A673 (cell line): Measurements from ENCODE around the gene SUMO2. TPM values are rescaled to one million over a fixed set of nuclear protein-coding genes. Genes with fewer than 3 reads are reported as not detected.
A peak's percentile ranks its signal among the peaks of the same experiment; 100 is the strongest.
"Not testable (repeated sequence)": the region's sequence is repeated elsewhere in the genome, so short reads cannot be mapped to it uniquely, and the experiment has no call there.

Experiments
- BruUV-seq: library from RNA; stranded (reverse); fragments of 400-500 nt; replicated peaks from 2 replicates; lab custom pipeline; 2021; lab: Mats Ljungman, UMichigan
- CTCF ChIA-PET: fragments of 300-600 bp; sonication (Branson Sonifier 250); formaldehyde crosslinking; loops from one replicate; lab custom pipeline; 2022; ENCODE audit warnings: antibody characterized with exemption; lab: Charles Lee
- POLR2A ChIA-PET: fragments of 300-600 bp; sonication (Branson Sonifier 250); formaldehyde crosslinking; loops from one replicate; lab custom pipeline; 2022; ENCODE audit warnings: antibody characterized with exemption; ENCODE audit not compliant: low non-redundant PET; lab: Charles Lee
- DNase-seq: peaks from one replicate; pipeline ENCODE4 v3.0.0-alpha.2; 2015; ENCODE audit warnings: low spot score
- H3K27ac ChIP-seq: fragments of 200-600 bp; sonication (generic); 2 replicates; pipeline ENCODE4 v1.5.1; 2016; ENCODE audit warnings: mixed run types, low read depth, mild to moderate bottlenecking, mixed read lengths, antibody characterized with exemption, low read length; ENCODE audit not compliant: poor library complexity, severe bottlenecking
- H3K27me3 ChIP-seq: fragments of 200-600 bp; sonication (generic); replicated peaks from 2 replicates; pipeline ENCODE4 v1.6.1; 2017; ENCODE audit warnings: mixed run types, low read depth, mild to moderate bottlenecking, mixed read lengths, antibody characterized with exemption, low read length; ENCODE audit not compliant: insufficient read depth, poor library complexity
- H3K36me3 ChIP-seq: fragments of 200-600 bp; sonication (generic); 2 replicates; pipeline ENCODE4 v1.6.1; 2016; ENCODE audit warnings: mixed run types, mild to moderate bottlenecking, mixed read lengths, antibody characterized with exemption, low read length; ENCODE audit not compliant: insufficient read depth, poor library complexity, severe bottlenecking
- H3K4me1 ChIP-seq: fragments of 200-600 bp; sonication (generic); 2 replicates; pipeline ENCODE4 v1.6.1; 2017; ENCODE audit warnings: mixed run types, mild to moderate bottlenecking, mixed read lengths, antibody characterized with exemption, low read length; ENCODE audit not compliant: insufficient read depth, poor library complexity, severe bottlenecking
- H3K4me3 ChIP-seq: fragments of 200-600 bp; sonication (generic); 2 replicates; pipeline ENCODE4 v1.5.1; 2016; ENCODE audit warnings: low read depth, mixed run types, mild to moderate bottlenecking, mixed read lengths, low read length; ENCODE audit not compliant: poor library complexity, severe bottlenecking
- H3K9me3 ChIP-seq: fragments of 200-600 bp; sonication (generic); 2 replicates; pipeline ENCODE4 v1.6.1; 2016; ENCODE audit warnings: mixed run types, low read depth, mild to moderate bottlenecking, mixed read lengths, antibody characterized with exemption, low read length; ENCODE audit not compliant: poor library complexity, severe bottlenecking
- CTCF ChIP-seq: fragments of 300-800, 200-600 bp; sonication (generic); conservative IDR thresholded peaks from 2 replicates; pipeline ENCODE4 v1.5.1; 2017; ENCODE audit warnings: low read depth, mild to moderate bottlenecking, antibody characterized with exemption, low read length, moderate library complexity, mixed read lengths
- EZH2 ChIP-seq: fragments of 200-600 bp; sonication (generic); IDR thresholded peaks from 2 replicates; pipeline ENCODE4 v1.6.1; 2017; ENCODE audit warnings: borderline replicate concordance, low read depth, mild to moderate bottlenecking, mixed read lengths, antibody characterized with exemption, low read length; ENCODE audit not compliant: poor library complexity, severe bottlenecking
- intact Hi-C: fragments of 100-400 bp; cut with micrococcal nuclease; formaldehyde crosslinking; loops from one replicate; pipeline ENCODE4 v1.10.0; 2022; ENCODE audit not compliant: unreplicated experiment
- total RNA-seq: library from RNA; stranded (reverse); gene quantifications from 2 replicates; pipeline ENCODE4 v1.2.3, GENCODE V29; 2021

The SUMO2 gene
- total RNA-seq, 1 experiment from 2014 or later = 703 TPM

GRCh38 chr17:75142236-75142971 lies 40.4 kb downstream of the SUMO2 start:
- no peak for TF ChIP-seq CTCF
- no peak for TF ChIP-seq EZH2
- no TSS peak for BruUV-seq
- Histone ChIP-seq H3K4me1 (no peaks in the 10 kb centered on the region), H3K4me3 (no peak overlapping the region), H3K36me3 (peaks cover 94% of the 10 kb centered on the region), H3K27ac (no peak overlapping the region), H3K9me3 (no peaks in the 10 kb centered on the region), H3K27me3 (no peaks in the 10 kb centered on the region)
- intact Hi-C loops = no loop called here
- CTCF ChIA-PET = no interaction called here
- no peak for DNase-seq
- POLR2A ChIA-PET = no interaction called here

- CTCF ChIA-PET = no interaction called here
- no peak for TF ChIP-seq CTCF
- no peak for TF ChIP-seq EZH2
- peak overlapping the region; percentile 2 for H3K27ac ChIP-seq
- DNase-seq = no peak
- H3K36me3 ChIP-seq = peaks cover 78% of the 10 kb centered on the region
- intact Hi-C loops = no loop called here
- POLR2A ChIA-PET = interaction anchor here (0.6 kb wide), 1 partner anchor 19 kb away, joined by 12 read pairs; no protein-coding TSS in a partner anchor
- no TSS peak for BruUV-seq
- no peaks in the 10 kb centered on the region for H3K9me3 ChIP-seq
- no peaks in the 10 kb centered on the region for H3K27me3 ChIP-seq
- no peaks in the 10 kb centered on the region for H3K4me1 ChIP-seq
- no peak overlapping the region for H3K4me3 ChIP-seq
These were observed 44.2 kb downstream of the SUMO2 start for GRCh38 chr17:75138519-75138918.

GRCh38 chr17:75137762-75138161 lies 45.0 kb downstream of the SUMO2 start:
- H3K4me1 ChIP-seq, H3K27ac ChIP-seq, DNase-seq, H3K27me3 ChIP-seq, intact Hi-C loops, H3K9me3 ChIP-seq, BruUV-seq, POLR2A ChIA-PET, H3K4me3 ChIP-seq: not testable (repeated sequence)
- CTCF ChIA-PET = interaction anchor here (0.5 to 0.6 kb wide), 2 partner anchors 54 to 131 kb away, joined by 4 to 9 read pairs; no protein-coding TSS in a partner anchor
- peaks cover 71% of the 10 kb centered on the region for H3K36me3 ChIP-seq
